ENCODE results near the gene NUP188.

- TF ChIP-seq OSR1 (CRISPR knock-in tag; IDR thresholded peaks at IDR 0.05): no peak
- no peak for TF ChIP-seq BACH2 (CRISPR knock-in tag; IDR thresholded peaks at IDR 0.05; ENCODE audit: borderline replicate concordance)
- TF ChIP-seq CSRNP3 (CRISPR knock-in tag; IDR thresholded peaks at IDR 0.05): no peak
- TF ChIP-seq, protein P1, sequence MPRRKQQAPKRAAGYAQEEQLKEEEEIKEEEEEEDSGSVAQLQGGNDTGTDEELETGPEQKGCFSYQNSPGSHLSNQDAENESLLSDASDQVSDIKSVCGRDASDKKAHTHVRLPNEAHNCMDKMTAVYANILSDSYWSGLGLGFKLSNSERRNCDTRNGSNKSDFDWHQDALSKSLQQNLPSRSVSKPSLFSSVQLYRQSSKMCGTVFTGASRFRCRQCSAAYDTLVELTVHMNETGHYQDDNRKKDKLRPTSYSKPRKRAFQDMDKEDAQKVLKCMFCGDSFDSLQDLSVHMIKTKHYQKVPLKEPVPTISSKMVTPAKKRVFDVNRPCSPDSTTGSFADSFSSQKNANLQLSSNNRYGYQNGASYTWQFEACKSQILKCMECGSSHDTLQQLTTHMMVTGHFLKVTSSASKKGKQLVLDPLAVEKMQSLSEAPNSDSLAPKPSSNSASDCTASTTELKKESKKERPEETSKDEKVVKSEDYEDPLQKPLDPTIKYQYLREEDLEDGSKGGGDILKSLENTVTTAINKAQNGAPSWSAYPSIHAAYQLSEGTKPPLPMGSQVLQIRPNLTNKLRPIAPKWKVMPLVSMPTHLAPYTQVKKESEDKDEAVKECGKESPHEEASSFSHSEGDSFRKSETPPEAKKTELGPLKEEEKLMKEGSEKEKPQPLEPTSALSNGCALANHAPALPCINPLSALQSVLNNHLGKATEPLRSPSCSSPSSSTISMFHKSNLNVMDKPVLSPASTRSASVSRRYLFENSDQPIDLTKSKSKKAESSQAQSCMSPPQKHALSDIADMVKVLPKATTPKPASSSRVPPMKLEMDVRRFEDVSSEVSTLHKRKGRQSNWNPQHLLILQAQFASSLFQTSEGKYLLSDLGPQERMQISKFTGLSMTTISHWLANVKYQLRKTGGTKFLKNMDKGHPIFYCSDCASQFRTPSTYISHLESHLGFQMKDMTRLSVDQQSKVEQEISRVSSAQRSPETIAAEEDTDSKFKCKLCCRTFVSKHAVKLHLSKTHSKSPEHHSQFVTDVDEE (CRISPR knock-in tag; IDR thresholded peaks at IDR 0.05): no peak
Measured at GRCh38 chr9:128987805-128988204, 40.3 kb downstream of the NUP188 start.

Data from SK-N-SH treated with all-trans-retinoic acid at 6 μM for 48 hours (cell line).